ENCODE results near the gene CNTN1.

DNA sequence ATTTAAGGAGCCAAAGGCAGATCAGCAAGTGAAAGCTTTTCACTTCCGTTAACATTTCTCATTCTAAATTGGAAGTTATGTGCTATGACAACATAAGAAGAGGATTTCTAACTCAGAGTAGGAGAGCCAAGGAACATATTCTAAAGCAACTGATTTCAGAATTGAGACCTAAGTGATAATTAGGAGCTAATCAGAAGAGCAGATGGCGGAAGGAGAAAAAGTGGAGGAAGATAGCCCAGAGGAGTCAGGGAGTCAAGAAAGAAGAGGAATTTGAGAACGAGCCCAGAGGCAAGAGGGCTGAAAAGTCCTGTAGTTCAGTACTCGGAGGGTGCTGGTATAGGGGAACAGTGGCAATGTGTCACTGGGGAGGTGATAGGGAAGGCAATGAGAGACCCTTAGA, 162.4 kb downstream of the CNTN1 start:
- TF ChIP-seq, protein P1, sequence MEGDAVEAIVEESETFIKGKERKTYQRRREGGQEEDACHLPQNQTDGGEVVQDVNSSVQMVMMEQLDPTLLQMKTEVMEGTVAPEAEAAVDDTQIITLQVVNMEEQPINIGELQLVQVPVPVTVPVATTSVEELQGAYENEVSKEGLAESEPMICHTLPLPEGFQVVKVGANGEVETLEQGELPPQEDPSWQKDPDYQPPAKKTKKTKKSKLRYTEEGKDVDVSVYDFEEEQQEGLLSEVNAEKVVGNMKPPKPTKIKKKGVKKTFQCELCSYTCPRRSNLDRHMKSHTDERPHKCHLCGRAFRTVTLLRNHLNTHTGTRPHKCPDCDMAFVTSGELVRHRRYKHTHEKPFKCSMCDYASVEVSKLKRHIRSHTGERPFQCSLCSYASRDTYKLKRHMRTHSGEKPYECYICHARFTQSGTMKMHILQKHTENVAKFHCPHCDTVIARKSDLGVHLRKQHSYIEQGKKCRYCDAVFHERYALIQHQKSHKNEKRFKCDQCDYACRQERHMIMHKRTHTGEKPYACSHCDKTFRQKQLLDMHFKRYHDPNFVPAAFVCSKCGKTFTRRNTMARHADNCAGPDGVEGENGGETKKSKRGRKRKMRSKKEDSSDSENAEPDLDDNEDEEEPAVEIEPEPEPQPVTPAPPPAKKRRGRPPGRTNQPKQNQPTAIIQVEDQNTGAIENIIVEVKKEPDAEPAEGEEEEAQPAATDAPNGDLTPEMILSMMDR (IDR thresholded peaks at IDR 0.05), result no peak
- no peak for TF ChIP-seq POLR2A (IDR thresholded peaks at IDR 0.05)
